ENCODE data around the gene TEX29.

- TF ChIP-seq CTCF (IDR thresholded peaks at IDR 0.05): no peak
- no peak for TF ChIP-seq POLR2A (IDR thresholded peaks at IDR 0.05)
These were observed 24.2 kb downstream of the TEX29 start for GRCh38 chr13:111344471-111345191.

Measured in testis (tissue), 2 donors.